Skin epidermis (tissue), 12 donors: ENCODE measurements around the gene CORO1C.
"Not testable (repeated sequence)": the region's sequence is repeated elsewhere in the genome, so short reads cannot be mapped to it uniquely, and the experiment has no call there.

ENCODE experiments used
- H3K27ac ChIP-seq, 21 experiments: fragments of 200-600 bp; sonication (generic) in 11 of 21; one replicate each; pipeline ENCODE4 v1.5.0; 2020; ENCODE audit warnings: mild to moderate bottlenecking in 3 of 21, inconsistent platforms in 2 of 21, moderate library complexity in 2 of 21
- H3K4me3 ChIP-seq, 7 experiments: fragments of 200-600 bp; sonication (generic) in 2 of 7; one replicate each; pipeline ENCODE4 v1.5.0; 2020; ENCODE audit warnings: inconsistent platforms in 2 of 7, mild to moderate bottlenecking in 2 of 7, moderate library complexity in 1 of 7

Gene CORO1C

DNA sequence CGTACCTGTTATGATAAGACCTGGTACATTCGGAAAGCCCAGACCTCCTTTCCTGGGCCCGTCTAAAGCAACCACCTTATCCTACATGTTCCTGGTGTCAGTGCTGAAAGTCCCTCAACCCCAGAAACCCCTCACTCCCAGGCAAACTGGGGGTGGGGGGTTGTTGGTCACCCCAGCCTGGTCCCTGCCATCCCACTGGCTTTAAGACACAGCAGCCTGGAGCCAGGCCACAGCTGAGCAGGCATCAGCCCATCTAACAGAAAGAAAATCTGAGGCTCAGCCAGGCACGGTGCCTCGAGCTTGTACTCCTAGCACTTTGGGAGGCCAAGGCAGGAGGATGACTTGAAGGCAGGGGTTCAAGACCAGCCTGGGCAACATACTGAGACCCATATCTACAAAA lies 102.2 kb downstream of the CORO1C start:
- Histone ChIP-seq H3K4me3 (peak overlapping the region in 5 of 7 experiments; percentile 22 to 37 (median 26)), H3K27ac (peak overlapping the region in 19 of 21 experiments; percentile 47 to 97 (median 80))

DNA sequence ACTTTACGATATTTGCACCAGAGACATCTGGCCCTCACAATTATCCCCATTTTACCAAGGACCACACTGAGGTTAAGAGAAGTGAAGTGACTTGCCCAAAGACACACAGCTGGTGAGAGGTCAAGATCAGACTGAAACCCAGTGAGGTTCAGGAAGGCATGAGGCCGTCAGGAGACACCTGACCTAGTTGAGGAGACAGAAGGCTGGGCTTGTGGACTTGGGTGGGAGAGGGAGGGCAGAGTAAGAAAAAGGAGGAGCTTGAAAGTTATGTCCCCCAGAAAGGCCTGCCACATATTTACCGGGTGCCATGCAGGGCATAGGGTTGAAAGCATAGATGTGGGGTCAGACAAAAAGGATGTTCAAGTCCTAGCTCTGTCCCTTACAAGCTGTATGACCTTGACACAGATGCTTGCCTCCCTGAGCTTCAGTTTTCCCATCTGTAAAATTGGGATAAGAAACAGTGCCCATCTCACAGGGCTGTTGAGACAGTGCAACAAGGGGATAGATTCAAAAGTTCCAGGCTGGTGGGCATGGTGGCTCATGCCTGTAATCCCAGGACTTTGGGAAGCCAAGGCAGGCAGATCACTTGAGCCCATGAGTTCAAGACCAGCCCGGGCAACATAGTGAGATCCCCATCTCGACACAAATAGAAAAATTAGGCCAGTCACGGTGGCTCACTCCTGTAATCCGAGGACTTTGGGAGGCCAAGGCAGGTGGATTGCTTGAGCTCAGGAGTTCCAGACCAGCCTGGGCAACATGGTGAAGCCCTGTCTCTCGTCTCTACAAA lies 104.0 kb downstream of the CORO1C start:
- Histone ChIP-seq H3K27ac (peak overlapping the region in 16 of 21 experiments; percentile 29 to 97 (median 84)), H3K4me3 (no peak overlapping the region)

DNA sequence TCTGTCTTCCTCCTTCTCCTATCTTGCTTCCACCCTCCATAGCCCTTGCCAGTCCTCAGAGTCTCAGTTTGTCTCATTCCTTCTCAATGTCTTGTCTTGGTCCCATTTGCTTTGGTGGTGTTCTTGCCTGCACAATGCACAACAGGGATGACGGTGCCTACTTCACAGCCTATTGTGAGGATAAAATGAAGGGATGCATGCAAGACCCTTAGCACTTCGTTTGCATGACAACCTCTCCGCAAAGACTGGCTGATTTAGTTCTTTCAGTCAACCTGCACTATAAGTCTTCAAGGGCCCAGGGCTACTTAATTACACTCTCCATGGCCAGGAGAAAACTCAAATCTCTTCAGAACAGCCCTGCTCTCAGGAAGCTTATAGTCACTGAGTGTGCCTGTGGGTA lies 106.1 kb downstream of the CORO1C start:
- Histone ChIP-seq H3K27ac (no peak overlapping the region), H3K4me3 (no peak overlapping the region)

DNA sequence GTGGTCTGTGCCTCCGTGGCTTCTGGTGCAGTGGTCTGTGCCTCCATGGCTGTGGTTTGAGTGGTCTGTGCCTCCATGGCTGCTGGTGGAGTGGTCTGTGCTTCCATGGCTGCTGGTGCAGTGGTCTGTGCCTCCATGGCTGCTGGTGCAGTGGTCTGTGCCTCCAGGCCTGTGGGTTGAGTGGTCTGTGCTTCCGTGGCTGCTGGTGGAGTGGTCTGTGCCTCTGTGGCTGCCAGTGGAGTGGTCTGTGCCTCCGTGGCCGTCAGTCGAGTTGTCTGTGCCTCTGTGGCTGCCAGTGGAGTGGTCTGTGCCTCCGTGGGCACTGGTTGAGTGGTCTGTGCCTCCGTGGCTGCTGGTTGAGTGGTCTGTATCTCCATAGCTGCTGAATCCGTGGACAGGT lies 107.7 kb downstream of the CORO1C start:
- peak overlapping the region in 3 of 21 experiments; percentile 16 to 54 (median 21) for H3K27ac ChIP-seq
- no peak overlapping the region for H3K4me3 ChIP-seq

DNA sequence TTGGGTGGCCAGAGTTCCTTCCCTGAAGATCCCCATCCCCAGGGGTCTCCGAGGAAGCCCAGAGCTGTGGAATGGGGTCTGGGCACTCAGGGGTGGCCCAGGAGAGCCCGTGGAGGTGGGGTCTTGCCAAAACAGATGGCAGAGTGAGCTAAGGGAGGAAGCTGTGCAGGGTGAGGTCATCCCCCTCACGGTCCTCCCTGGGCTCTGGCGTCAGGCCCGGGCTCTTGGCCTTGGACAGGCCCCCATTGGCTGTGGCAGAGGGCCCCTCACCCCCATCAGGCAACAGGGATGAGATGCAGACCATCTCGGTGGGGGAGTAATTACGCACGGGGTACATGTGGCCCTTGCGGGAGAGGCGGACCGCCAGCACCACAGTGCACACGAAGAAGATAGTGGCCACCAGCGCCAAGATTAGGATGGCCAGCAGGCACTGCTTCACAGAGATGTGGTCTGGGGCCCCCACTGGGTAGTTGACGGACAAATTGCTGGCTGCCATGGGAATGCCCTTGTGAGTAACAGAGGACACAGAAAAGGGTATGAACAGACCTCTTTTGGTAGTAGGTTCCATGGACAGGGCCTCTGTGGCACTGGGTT lies 108.3 kb downstream of the CORO1C start:
- H3K4me3 ChIP-seq, result no peak overlapping the region
- peak overlapping the region in 13 of 21 experiments; percentile 6 to 63 (median 36) for H3K27ac ChIP-seq

DNA sequence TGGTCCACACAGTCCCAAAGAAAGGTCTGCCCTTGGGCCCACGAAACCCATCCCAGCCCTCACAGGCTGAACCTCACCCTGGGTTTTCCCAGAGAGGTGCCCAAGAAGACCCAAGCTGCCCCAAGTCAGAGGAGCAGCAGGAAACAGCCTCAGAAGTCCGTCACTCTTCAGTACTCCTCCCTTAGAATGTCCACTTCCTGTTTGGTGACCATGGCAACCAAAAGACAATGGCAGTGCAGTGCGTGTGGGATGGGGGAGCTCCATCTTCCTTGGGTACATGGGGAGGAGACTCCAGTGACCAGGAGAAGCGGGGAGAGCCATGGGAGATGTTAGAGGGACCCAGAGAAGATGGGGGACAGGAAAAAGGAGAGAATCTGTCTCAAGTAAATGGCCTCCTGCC lies 108.9 kb downstream of the CORO1C start:
- Histone ChIP-seq H3K4me3 (no peak overlapping the region), H3K27ac (peak overlapping the region in 12 of 21 experiments; percentile 6 to 70 (median 51))

DNA sequence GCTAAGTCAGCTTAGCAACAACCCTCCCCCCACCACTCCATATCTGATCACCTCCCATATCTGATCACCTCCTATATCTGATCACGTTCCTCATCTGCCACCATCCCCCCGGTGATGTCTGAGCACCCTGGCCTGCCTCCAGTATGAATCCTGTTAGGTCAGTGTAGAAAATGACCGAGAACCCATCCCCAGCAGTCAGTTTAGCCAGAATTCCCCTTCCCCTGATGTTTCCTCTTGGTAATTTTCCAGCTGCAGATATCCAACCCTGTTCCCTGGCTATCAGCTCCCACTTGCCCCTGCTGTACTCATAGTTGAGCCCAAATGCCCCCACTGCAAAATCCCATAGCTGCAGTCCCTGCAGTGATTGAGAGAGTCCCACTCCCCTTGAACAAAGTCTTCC lies 110.2 kb downstream of the CORO1C start:
- Histone ChIP-seq H3K27ac (peak overlapping the region in 1 of 21 experiments; percentile 13), H3K4me3 (no peak overlapping the region)

DNA sequence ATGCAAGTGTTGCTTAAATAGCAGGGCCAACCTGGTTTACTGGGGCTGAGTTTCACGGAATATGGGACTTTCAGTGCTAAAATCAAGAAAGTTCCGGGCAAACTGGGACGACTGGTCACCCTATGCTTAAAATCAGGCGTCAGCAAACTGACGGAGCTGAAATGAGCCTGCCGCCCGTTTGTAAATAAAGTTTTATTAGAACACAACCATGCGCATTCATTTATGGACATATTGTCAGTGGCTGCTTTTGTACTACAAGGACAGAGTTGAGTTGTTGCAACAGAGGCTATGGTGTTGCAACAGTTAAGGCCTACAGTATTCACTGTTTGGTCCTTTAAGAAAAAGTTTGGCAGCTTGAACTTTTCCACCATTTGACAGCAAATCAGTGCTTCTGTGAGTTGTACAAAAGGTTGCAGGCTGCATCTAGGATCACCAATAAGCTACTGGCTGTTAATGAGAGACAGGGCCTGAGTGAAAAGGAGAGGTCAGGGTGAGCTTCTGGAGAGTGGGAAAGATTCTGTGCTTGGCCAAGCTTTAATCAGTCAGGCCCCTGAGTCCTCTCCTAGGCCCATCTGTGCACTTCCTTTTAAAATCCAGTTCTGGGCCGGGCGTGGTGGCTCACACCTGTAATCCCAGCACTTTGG lies 111.0 kb downstream of the CORO1C start:
- H3K4me3 ChIP-seq, result no peak overlapping the region
- no peak overlapping the region for H3K27ac ChIP-seq

DNA sequence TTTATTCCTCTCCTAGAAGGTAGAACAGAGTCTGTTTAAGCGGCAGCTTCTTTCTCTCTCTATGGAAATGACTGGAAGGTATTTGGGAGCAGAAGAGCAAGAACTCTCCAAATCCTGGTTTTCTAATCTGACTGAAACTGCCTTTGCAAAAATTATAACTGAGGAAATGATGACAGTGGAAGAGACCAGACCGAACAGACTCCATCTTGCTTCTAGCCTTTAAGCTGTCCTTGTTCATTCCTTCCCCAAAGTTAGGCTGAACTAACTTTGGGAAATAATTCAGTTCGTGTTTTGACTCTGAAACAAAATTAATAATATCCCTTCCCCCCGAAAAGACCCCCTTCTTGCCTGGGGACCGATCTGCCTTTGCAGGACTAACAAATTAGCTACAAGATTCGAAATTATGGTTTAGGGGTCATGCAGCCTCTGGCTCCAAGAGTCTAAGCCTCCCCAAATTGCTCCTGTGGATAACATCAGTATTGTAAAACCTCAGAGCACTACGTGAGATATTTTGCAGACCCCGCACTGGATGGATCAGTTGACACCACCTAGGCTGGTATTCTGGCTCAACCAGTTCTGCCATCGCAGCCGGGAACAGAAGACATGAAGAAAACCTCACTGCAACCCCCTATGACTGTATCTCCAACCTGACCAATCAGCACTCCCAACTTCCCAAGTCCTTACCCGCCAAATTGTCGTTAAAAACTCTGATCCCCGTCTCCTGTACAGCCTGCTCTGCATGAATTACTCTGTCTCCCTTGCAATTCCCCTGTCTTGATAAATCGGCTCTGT lies 111.8 kb downstream of the CORO1C start:
- no peak overlapping the region for H3K27ac ChIP-seq
- H3K4me3 ChIP-seq, result no peak overlapping the region

DNA sequence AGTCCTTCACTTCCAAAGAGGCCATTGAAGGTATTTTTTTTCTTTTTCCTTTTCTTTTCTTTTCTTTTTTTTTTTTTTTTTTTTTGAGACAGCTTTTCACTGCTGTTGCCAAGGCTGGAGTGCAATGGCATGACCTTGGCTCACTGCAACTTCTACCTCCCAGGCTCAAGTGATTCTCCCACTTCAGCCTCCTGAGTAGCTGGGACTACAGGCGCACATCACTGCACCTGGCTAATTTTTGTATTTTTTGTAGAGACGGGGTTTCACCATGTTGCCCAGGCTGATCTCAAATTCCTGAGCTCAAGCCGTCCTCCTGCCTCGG lies 112.4 kb downstream of the CORO1C start:
- not testable (repeated sequence) for H3K27ac ChIP-seq

DNA sequence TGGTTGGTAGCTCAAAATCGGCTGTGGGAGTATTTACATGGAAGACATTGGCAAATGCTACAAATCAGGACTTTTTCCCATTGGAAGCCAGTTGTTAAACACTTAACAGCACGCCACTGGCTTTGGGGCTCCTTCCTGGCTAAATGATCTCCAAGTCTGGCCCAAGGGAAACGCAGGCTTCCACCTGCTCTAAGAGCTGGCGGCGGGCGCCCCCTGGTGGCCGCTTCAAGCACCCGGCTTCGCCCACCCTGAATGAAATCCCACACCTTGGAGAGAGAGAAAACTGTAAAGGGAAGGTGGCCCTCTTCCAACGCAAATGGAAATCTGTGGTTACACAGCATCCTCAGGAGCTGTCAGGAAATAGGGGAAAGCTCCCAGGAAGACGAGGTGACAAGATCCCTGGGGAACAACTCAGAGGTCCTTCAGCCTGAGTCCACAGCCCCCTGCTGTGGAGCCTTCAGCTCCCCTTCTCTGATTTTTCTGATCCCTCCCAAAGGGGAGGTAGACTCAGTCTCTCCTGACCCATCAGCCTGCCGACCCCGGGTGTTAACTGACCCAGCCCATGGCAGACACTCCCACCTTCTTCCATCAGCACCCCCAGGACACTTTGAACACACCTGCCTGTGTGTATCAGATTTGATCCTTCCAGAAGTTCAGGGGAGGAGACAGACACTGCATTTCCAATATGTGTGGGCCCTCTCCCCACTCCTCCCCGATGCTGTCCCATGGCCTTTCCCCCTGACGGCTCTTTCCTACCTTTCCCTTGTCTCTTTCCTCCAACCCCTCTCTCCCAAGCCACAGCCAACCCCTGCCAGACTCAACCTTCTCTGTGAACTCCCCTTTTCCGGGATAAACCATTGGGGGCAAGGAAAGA lies 113.0 kb downstream of the CORO1C start:
- no peak overlapping the region for H3K4me3 ChIP-seq
- H3K27ac ChIP-seq, result peak overlapping the region in 10 of 21 experiments; percentile 9 to 76 (median 52)

More for the DNA sequence above, 112.4 kb downstream of the CORO1C start:
- H3K4me3 ChIP-seq, result not testable (repeated sequence)

DNA sequence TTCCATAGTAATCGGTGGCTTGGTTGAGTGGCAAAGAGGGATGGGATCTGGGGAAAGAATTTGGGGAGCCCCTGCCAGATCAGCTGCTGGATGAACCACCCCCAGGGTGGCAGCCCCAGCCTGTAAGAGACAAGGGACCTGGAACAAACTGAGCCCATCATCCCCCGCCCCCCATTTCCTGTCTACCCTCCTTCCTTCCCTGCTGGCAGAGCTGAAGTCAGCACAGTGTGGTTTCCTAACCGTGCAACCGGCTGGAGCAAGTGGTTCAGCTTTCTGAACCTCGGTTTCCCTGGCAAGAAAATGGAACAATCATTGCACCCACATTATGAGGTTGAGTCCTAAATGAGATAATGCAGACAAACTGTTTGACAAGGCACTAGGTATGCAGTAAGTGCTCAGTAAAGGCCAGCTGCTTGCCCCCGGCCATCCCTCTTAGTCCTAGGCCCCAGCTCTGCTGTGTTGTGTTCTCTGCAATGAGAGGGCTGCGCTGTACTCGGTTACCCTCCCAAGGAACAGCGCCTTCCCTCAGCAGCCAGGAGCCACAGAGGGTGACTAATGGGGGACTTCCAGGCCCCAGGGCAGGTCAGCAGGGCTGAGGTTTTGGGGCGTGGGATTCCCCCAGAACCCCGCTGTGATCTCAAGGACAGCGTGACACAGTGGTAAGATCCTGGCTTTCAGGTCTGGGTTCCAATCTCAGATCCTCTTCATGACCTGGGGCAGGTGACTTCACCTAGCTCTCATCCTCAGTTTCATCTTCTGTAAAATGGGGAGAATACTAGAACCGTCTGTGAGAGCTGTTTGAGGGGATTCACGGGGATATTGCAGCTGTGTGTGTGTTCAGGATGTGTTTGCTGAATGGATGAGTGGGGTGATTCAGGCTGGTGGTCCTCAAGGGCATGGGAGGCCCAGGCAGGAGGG lies 114.1 kb downstream of the CORO1C start:
- H3K27ac ChIP-seq, result peak overlapping the region in 17 of 21 experiments; percentile 7 to 76 (median 50)
- no peak overlapping the region for H3K4me3 ChIP-seq

DNA sequence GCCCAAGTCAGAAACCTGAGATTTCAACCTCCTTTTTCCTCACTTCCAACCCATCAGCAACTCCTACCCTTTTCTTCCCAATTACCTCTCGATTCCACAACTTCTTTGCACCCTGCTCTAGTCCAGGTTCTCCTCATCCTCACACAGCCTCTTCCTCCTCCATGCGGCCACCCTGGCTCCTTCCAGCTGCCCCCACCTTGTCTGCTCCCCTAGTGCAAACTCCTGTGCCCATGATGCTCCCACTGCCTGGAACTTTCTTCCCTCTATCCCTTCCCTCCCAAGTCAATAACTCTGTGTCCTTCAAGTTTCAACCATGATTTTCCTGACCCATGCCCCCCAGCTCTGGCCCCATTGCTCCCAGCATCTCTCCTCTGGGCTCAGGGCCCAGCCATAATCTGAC lies 115.0 kb downstream of the CORO1C start:
- H3K27ac ChIP-seq, result peak overlapping the region in 14 of 21 experiments; percentile 9 to 76 (median 50)
- no peak overlapping the region for H3K4me3 ChIP-seq

DNA sequence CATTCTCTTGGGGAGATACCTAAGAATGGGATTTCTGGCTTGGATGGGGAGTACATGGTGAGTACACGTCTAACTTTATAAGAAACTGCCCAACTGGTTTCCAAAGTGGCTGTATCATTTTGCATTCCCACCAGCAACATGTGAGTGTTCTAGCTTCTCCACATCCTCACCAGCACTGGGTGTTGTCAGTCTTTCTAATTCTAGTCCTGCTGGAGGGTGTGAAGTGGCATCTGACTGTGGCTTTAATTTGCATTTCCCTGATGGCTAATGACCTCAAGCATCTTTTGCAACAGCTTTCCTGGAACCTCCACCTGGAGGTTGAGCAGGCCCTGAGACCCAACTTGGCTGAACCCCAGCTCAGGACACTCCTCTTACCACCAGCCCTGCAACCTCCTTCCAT lies 115.4 kb downstream of the CORO1C start:
- Histone ChIP-seq H3K27ac (peak overlapping the region in 4 of 21 experiments; percentile 9 to 69 (median 60)), H3K4me3 (no peak overlapping the region)

DNA sequence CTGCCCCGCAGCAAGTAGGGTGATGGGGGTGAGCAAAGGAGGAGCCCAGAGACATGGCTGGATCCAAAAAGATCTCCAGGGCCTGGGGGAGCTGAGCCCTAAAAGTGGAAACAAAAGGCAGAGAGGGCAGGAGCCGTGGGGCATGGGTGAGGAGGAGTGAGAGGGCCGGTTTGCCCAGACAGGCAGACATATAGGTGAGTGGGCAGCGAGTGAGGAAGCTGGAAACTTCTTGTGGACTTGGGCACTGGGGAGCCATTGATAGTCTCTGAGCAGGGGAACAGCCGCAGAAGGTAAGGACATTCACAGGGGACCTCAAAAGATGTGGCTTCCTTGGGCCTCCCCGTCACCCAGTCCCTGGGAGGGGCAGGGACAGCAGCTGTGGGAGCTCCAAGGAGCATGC lies 116.7 kb downstream of the CORO1C start:
- no peak overlapping the region for H3K4me3 ChIP-seq

DNA sequence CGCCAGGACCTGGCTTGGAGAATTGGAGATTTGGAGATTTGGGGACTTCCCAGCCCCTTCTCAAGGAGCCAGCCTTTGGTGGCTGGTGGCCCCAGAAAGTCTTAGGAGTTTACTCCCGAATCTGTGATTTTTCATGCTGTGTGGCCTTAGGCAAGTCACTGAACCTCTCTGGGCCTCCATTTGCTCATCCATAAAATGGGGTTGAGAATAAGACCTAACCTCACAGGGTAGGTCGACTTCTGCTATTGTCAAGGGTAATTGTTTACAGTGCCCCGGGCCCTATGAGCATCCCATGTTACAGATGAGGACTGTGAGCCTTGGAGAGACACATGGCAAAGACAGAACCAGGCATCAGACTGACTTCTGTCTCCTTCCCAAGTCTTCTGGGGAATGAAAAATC lies 117.3 kb downstream of the CORO1C start:
- H3K27ac ChIP-seq, result peak overlapping the region in 5 of 21 experiments; percentile 6 to 58 (median 42)
- H3K4me3 ChIP-seq, result no peak overlapping the region

More for the DNA sequence above, 116.7 kb downstream of the CORO1C start:
- H3K27ac ChIP-seq, result peak overlapping the region in 3 of 21 experiments; percentile 6 to 58 (median 42)

DNA sequence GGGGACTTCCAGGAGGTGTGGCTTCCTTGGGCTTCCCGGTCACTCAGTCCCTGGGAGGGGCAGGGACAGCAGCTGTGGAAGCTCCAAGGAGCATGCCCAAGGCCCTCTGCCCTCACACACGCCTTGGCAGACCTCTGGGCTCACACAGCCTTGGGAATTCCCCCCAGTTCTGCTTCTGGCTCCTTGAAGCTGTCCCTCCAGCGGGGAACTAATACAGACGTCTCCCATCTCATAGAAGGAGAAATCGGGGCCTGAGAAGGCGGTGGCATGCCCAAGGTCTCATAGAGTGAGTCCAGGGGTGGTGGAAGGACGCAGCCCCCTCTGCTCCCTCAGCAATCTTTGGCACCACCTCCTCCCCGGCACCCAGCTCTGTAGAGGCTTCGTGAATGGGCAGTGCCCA lies 117.8 kb downstream of the CORO1C start:
- H3K4me3 ChIP-seq, result no peak overlapping the region
- H3K27ac ChIP-seq, result peak overlapping the region in 5 of 21 experiments; percentile 6 to 58 (median 42)

DNA sequence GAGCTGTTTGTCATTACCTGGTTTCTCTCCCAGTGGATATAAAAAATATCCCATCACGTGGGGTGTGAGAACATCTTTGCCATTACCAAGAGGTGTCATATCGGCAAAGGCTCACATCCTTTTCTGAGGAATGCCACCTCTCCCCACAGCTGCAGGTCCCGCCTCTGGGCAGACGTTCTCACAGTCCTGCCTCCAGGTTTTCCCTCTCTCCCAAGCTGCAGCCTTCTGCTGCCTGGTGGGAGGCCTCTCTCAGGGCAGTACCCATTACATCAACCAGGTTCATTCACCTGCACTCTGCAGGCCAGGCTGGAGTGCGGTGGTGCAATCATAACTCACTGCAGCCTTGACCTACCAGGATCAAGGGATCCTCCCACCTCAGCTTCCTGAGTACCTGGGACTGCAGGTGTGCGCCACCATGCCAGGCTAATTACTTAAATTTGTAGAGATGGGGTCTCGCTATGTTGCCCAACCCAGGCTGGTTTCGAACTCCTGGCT lies 118.5 kb downstream of the CORO1C start:
- Histone ChIP-seq H3K4me3 (no peak overlapping the region), H3K27ac (peak overlapping the region in 1 of 21 experiments; percentile 44)
